Stomach smooth muscle (tissue), 2 donors: Measurements from ENCODE around the gene SNX3.

Experiments used
- H3K27ac ChIP-seq: one replicate; pipeline ENCODE4 v1.7.0; 2013; ENCODE audit warnings: mild to moderate bottlenecking, low read length, inconsistent platforms
- H3K27me3 ChIP-seq, 2 donors: one replicate each; pipeline ENCODE4 v1.7.0; 2013; ENCODE audit warnings: low read length in 2 of 2; ENCODE audit not compliant: insufficient read depth in 2 of 2, control insufficient read depth in 1 of 2
- H3K36me3 ChIP-seq, 2 donors: one replicate each; pipeline ENCODE4 v1.7.0; 2013; ENCODE audit warnings: low read length in 2 of 2; ENCODE audit not compliant: control insufficient read depth in 2 of 2, insufficient read depth in 2 of 2
- H3K4me1 ChIP-seq: one replicate; pipeline ENCODE4 v1.7.0; 2013; ENCODE audit warnings: low read length; ENCODE audit not compliant: control insufficient read depth, insufficient read depth
- H3K4me3 ChIP-seq, 2 donors: one replicate each; pipeline ENCODE4 v1.7.0; 2013; ENCODE audit warnings: low read length in 2 of 2
- H3K9ac ChIP-seq, 2 donors: one replicate each; pipeline ENCODE4 v1.7.0; 2013; ENCODE audit warnings: low read length in 2 of 2, mild to moderate bottlenecking in 1 of 2
- H3K9me3 ChIP-seq, 2 donors: one replicate each; pipeline ENCODE4 v1.7.0; 2013; ENCODE audit warnings: low read length in 2 of 2; ENCODE audit not compliant: control insufficient read depth in 2 of 2
- donor health status: healthy.
- donor health status: Pancreatic carcinoma.

SNX3 gene

GRCh38 chr6:108164543-108164814 lies 96.4 kb downstream of the SNX3 start:
- H3K27ac ChIP-seq, result no peak overlapping the region
- no peak overlapping the region for H3K4me3 ChIP-seq
- no peaks in the 10 kb centered on the region for H3K36me3 ChIP-seq
- peaks cover 94 to 98% of the 10 kb centered on the region in 2 donors for H3K27me3 ChIP-seq
- H3K9ac ChIP-seq, result no peak overlapping the region
- H3K9me3 ChIP-seq, result peaks cover 0 to 9% of the 10 kb centered on the region in 2 donors
- H3K4me1 ChIP-seq, result peaks cover 41% of the 10 kb centered on the region

- H3K27me3 ChIP-seq, result peaks cover 94 to 97% of the 10 kb centered on the region in 2 donors
- H3K36me3 ChIP-seq, result no peaks in the 10 kb centered on the region
- peaks cover 0 to 9% of the 10 kb centered on the region in 2 donors for H3K9me3 ChIP-seq
- no peak overlapping the region for H3K4me3 ChIP-seq
- no peak overlapping the region for H3K9ac ChIP-seq
- H3K4me1 ChIP-seq, result peaks cover 35% of the 10 kb centered on the region
- no peak overlapping the region for H3K27ac ChIP-seq
Observed at GRCh38 chr6:108163644-108164542, 96.9 kb downstream of the SNX3 start.

DNA sequence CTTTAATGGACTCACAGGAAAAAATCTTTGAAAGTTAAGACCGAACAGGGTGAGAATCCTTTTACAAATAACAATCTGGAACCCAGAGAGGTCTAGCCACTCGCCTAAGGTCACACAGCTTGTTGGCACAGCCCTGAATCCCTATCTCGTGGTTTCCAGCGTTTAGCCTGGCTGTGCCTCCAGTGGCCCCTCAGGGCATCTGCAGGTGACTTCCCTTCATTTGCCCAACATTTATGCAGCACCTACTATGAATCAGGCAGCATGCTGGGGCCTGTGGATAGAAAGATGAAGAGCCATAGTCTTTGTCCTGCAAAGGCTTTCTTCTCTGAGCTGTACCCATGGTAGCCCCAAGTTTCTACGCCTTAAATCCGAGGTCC lies 97.6 kb downstream of the SNX3 start:
- peaks cover 0 to 9% of the 10 kb centered on the region in 2 donors for H3K9me3 ChIP-seq
- peaks cover 29% of the 10 kb centered on the region for H3K4me1 ChIP-seq
- H3K27me3 ChIP-seq, result peaks cover 94 to 97% of the 10 kb centered on the region in 2 donors
- no peaks in the 10 kb centered on the region for H3K36me3 ChIP-seq
- H3K9ac ChIP-seq, result no peak overlapping the region
- no peak overlapping the region for H3K4me3 ChIP-seq
- no peak overlapping the region for H3K27ac ChIP-seq

GRCh38 chr6:108161724-108162282 lies 99.0 kb downstream of the SNX3 start:
- peaks cover 0 to 9% of the 10 kb centered on the region in 2 donors for H3K9me3 ChIP-seq
- no peak overlapping the region for H3K4me3 ChIP-seq
- no peak overlapping the region for H3K9ac ChIP-seq
- H3K27ac ChIP-seq, result no peak overlapping the region
- H3K27me3 ChIP-seq, result peaks cover 89 to 97% of the 10 kb centered on the region in 2 donors
- H3K36me3 ChIP-seq, result no peaks in the 10 kb centered on the region
- peaks cover 33% of the 10 kb centered on the region for H3K4me1 ChIP-seq
